GM21423 (cell line): ENCODE data around the gene SNAPIN.
A peak's percentile ranks its signal among the peaks of the same experiment; 100 is the strongest.
"Not testable (repeated sequence)": the region's sequence is repeated elsewhere in the genome, so short reads cannot be mapped to it uniquely, and the experiment has no call there.

Experiments
- ATAC-seq: cut with Tn5 transposase; IDR thresholded peaks from one replicate; pipeline ENCODE4 v1.9.1; 2021; ENCODE audit warnings: mild to moderate bottlenecking, moderate library complexity; ENCODE audit not compliant: unreplicated experiment

The SNAPIN gene

GRCh38 chr1:153646672-153647345 lies 11.7 kb upstream of the SNAPIN start:
- ATAC-seq: no peak

GRCh38 chr1:153647346-153647714 lies 11.2 kb upstream of the SNAPIN start:
- no peak for ATAC-seq

- ATAC-seq: no peak
Measured at GRCh38 chr1:153648000-153648643, 10.4 kb upstream of the SNAPIN start.

DNA sequence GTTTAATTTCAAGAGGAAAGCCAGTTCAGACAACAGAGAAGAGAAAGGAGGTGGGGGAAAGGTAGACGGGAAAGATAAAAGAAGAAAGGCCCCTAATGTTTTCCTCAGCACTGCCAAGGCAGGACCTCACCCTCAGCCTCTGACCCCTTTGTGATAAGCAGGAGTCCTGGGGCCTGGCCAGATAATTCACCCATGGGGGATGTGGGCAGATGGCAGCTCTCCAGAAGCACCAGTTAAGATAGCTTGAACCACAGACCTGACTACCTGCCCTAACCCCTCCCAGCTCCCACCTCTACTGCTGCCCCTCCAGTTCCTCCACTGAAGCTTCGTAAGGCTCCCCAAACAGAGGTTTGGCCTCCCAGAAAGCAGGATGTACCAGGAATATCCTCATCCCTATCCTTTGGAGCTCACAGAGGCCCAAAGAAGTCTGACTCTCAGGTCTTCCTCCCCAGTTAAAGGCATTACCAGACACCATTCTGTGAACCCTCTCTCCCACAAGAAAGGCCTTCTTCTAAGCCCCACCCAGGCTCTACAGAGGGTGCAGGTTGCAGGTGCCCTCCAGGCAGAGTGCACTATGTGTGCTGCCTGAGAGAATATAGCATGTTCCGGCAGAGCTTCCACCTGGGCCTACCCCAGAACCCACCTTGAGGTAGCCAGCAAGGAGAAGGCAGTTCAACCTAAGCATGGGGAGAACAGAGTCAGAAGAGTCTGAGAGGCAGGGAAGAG lies 9.2 kb upstream of the SNAPIN start:
- no peak for ATAC-seq

- ATAC-seq: no peak
Measured at GRCh38 chr1:153649863-153650235, 8.7 kb upstream of the SNAPIN start.

- no peak for ATAC-seq
Measured at GRCh38 chr1:153651771-153652170, 6.7 kb upstream of the SNAPIN start.

DNA sequence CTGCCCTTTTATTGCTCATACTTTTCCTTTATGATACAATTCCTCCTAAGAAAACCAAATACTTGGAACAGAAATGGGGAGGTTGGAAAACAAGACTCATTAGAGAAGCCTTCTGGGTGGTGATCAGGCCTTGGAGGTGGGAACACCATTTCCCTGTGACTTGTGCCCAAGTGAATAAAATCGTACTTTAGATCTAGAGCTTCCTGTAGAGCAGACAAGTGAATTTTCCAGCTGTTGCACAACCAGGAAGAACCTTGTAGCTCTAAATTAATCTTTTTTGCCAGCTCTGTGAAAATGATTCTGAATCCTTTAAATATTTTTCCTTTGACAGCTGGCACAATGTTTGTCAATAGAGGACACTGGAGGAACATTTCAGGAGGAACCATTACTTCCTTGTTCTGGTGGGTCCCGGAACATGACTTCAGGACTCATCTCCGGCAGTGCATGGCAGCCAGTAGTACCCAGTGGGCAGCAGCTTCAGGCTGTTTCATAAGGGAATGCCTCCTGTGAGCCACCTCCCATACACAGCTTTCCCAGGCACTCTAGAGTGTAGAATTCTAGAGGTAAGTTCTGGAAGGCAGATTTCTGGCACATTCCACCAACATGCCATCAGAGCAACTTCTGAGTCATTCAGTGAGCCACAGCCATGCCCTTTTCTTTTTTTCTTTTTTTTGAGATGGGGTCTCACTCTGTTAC lies 5.5 kb upstream of the SNAPIN start:
- ATAC-seq: no peak

DNA sequence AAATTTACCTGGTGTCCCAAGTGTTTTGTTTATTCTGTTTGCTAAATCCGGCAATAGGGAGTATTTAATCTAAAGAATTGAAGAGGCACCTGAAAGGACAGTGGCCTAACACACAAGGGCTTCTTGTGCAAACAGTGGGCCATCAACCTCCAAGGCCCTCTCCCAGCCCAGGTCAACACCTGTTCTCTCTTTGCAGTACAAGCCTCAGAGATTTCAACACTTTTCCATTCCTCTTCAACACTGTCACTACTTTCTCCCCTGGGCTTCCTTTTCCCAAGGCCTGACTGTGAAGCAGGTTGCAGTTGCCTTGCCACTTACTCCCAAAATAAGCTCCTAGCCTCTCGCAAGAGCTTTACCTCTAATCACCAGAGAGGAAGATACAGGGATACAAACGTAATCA lies 3.2 kb upstream of the SNAPIN start:
- ATAC-seq: no peak

GRCh38 chr1:153659175-153659534 lies 652 bp downstream of the SNAPIN start:
- no peak for ATAC-seq

- no peak for ATAC-seq
Measured at GRCh38 chr1:153659656-153660055, 1.2 kb downstream of the SNAPIN start.

DNA sequence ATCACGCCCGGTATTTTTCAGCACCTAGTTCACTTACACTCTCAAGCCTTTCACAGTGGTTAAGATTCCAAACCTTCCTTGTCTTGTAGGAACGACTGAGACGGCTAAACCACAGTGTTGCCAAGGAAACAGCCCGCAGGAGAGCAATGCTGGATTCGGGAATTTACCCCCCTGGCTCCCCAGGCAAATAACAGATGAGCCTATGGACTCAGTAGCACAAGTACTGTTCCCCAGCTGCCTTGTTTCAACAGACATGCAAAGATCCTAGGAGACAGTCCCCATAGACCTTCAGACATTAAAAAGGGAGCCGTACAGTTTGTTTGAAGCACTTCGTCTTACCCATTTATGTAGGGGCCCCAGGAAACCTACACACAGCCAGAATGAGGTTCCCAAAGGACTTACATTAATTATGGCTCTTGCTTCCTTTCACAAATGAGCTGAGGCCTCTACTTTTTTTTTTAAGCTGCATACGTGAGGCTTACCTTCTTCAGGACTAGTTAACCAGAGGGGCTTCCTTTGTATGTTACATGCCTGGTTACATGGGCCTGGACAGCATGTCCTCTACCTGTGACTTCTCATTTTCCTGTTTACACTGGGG lies 2.7 kb downstream of the SNAPIN start:
- no peak for ATAC-seq

DNA sequence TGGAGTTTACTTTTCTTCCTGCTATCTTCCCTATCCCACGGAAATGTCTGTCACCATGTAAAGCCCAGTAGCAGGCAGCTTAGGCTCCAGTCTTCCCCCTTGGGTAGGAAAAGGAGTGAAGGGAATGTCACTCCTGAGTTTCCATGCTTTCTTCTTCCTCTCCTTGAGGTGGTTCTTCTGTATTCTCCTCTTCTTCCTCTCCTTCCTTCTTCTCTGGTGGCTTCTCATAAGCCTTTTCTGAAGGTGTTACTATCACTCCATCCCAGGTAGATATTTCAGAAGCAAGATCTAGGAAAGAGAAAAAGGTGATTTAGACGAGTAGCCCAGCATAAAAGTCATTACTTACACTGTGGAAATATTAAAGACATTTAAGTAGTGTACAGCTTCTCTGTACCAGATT lies 3.8 kb downstream of the SNAPIN start:
- no peak for ATAC-seq

DNA sequence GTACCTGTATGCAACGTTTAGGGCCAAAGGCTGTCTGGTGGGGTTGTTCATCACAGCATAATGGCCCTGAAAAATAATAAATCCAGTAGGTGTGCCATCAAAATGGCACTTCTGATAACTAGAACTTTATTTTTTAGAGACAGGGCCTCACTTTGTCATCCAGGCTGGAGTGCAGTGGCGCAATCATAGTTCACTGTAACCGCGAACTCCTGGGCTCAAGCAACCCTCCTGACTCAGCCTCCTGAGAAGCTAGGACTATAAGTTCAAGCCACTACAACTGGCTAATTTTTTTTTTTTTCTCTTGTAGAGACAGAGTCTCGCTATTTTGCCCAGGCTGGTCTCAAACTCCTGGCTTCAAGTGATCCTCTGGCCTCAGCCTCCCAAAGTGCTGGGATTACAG lies 4.7 kb downstream of the SNAPIN start:
- ATAC-seq: no peak

DNA sequence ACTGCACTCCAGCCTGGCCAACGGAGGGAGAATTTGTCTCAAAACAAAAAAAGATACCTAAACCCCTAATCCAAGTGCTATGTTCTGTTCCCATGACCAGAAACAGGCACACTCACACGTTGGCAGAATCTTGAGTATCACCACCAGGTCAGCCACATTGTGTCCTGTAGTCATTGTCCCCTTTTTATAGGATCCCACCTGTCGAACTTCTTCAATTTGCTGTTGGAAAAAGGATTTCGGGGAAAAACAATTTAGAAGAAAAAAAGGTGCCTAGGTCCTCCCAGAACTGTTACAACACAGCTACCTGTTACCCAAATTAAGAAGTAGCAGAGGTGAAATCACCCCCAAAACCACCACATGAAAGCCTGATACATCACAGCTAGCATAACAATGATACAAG lies 8.9 kb downstream of the SNAPIN start:
- no peak for ATAC-seq

- ATAC-seq: not testable (repeated sequence)
Measured at GRCh38 chr1:153668672-153669071, 10.2 kb downstream of the SNAPIN start.

GRCh38 chr1:153669606-153670005 lies 11.1 kb downstream of the SNAPIN start:
- no peak for ATAC-seq

- ATAC-seq: no peak
Measured at GRCh38 chr1:153670257-153670858, 11.9 kb downstream of the SNAPIN start.

DNA sequence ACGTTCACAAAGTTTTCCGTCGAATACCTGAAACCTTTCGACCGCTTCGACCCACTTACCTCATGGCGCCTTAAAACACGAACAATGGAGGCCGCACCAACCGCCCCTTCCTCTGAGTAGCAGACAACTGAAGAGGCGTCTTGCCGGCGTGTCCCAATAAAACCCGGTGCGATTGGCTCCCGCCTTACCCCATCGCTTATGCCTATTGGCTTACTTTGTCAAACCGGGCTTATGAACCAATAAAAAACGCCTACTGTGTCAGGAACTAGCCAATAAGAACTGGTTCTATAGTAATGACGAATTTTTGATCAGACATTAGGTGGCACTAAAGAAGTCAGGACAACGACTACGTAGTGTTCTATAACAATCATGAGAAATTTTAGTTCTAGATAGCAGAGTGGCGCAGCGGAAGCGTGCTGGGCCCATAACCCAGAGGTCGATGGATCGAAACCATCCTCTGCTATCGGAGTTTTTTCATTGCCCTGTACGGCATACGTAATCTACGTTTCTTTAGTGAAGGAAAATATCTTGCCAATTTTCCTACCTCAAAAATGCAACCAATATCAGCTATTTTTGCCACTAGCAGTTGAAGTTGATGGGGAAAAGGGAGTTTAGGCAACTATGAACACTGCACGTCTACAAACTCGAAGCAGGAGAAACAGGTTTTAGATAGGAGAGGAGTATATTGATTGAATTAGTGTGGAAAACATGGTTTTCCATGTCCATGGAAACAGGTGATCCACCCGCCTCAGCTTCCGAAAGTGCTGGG lies 12.5 kb downstream of the SNAPIN start, which contains the start of gene ILF2:
Gene ILF2 (minus strand): TSS at position 135 of the 769 bp plus-strand sequence. CDS start 71 bp downstream, at position 64.
- peak; percentile 93 for ATAC-seq

DNA sequence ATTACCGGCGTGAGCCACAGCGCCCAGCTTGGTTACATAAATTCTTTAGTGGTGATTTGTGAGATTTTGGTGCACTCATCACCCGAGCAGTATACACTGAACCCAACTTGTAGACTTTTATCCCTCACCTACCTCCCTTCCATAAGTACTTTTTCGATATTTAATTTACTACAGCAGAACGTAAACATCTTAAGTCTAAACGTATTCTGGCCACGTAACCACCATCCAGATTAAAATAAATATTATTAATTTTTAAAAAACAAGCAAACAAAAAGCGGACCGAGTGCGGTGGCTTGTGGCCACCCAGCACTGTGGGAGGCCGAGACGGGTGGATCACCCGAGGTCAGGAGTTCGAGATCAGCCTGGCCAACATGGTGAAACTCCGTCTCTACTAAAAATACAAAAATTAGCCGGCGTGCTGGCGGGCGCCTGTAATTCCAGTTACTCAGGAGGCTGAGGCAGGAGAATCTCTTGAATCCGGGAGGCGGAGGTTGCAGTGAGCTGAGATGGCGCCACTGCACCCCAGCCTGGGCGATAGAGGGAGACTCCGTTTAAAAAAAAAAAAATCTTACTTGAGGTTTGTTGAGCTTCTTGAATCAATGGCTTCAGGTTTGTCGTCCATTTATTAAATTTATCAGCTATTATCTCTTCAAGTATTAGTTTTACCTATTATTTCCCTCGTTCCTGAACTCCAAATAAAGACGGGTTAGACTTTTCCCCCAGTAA lies 13.3 kb downstream of the SNAPIN start:
- ATAC-seq: peak; percentile 13
